Liver (tissue), 9 donors: ENCODE data around the gene LRCH2. TPM values are rescaled to one million over a fixed set of nuclear protein-coding genes. Genes with fewer than 3 reads are reported as not detected.

Experiments
- DNase-seq: peaks from one replicate; pipeline ENCODE4 v3.0.0-alpha.2; 2017; ENCODE audit warnings: low spot score
- H3K27ac ChIP-seq, 2 donors: one replicate each; pipeline ENCODE4 v1.7.0; 2013; ENCODE audit warnings: inconsistent platforms in 2 of 2, low read length in 2 of 2, control low read depth in 1 of 2, low read depth in 1 of 2, mild to moderate bottlenecking in 1 of 2
- H3K27me3 ChIP-seq, 4 donors: one replicate each; pipeline versions ENCODE4 v1.6.1 to v1.7.0; 2013; ENCODE audit warnings: low read length in 3 of 4, inconsistent platforms in 1 of 4, mild to moderate bottlenecking in 1 of 4, moderate library complexity in 1 of 4; ENCODE audit not compliant: control insufficient read depth in 4 of 4, insufficient read depth in 4 of 4
- H3K36me3 ChIP-seq, 4 donors: one replicate each; pipeline versions ENCODE4 v1.6.1 to v1.7.0; 2013; ENCODE audit warnings: low read length in 3 of 4, mild to moderate bottlenecking in 3 of 4, low read depth in 1 of 4, moderate library complexity in 1 of 4; ENCODE audit not compliant: control insufficient read depth in 4 of 4, insufficient read depth in 3 of 4
- H3K4me1 ChIP-seq, 4 donors: one replicate each; pipeline versions ENCODE4 v1.6.1 to v1.7.0; 2013; ENCODE audit warnings: low read length in 3 of 4, mild to moderate bottlenecking in 3 of 4, moderate library complexity in 1 of 4; ENCODE audit not compliant: control insufficient read depth in 4 of 4, insufficient read depth in 4 of 4
- H3K4me3 ChIP-seq, 3 donors: one replicate each; pipeline versions ENCODE4 v1.6.1 to v1.7.0; 2013; ENCODE audit warnings: low read length in 3 of 3, control low read depth in 1 of 3, low read depth in 1 of 3, mild to moderate bottlenecking in 1 of 3
- H3K9ac ChIP-seq, 2 donors: one replicate each; pipeline ENCODE4 v1.7.0; 2013; ENCODE audit warnings: low read length in 2 of 2, mild to moderate bottlenecking in 2 of 2, moderate library complexity in 2 of 2, control low read depth in 1 of 2, low read depth in 1 of 2
- H3K9me3 ChIP-seq, 4 donors: one replicate each; pipeline versions ENCODE4 v1.6.1 to v1.7.0; 2013; ENCODE audit warnings: low read length in 3 of 4; ENCODE audit not compliant: control insufficient read depth in 4 of 4
- ATF3 ChIP-seq: IDR thresholded peaks from 2 replicates; pipeline ENCODE4 v1.6.1; 2016; ENCODE audit warnings: antibody characterized with exemption
- CTCF ChIP-seq: fragments of 150-350 bp; IDR thresholded peaks from 2 replicates; pipeline ENCODE4 v1.5.1; 2017; ENCODE audit warnings: improper control_type of control experiment, low read depth, low read length; ENCODE audit not compliant: missing input control
- EGR1 ChIP-seq, 2 donors: IDR thresholded peaks; 2 replicates each; pipeline ENCODE4 v1.6.1; 2016 to 2018; ENCODE audit warnings: antibody characterized with exemption in 2 of 2, low read depth in 2 of 2
- FOXA1 ChIP-seq: IDR thresholded peaks from 2 replicates; pipeline ENCODE4 v1.6.1; 2016; ENCODE audit warnings: antibody characterized with exemption
- FOXA2 ChIP-seq: IDR thresholded peaks from 2 replicates; pipeline ENCODE4 v1.6.1; 2016; ENCODE audit warnings: antibody characterized with exemption
- GABPA ChIP-seq, 2 donors: IDR thresholded peaks in 1 of 2; conservative IDR thresholded peaks in 1 of 2; 2 replicates each; pipeline ENCODE4 v1.6.1; 2016; ENCODE audit warnings: antibody characterized with exemption in 2 of 2, mild to moderate bottlenecking in 1 of 2, moderate library complexity in 1 of 2
- HNF4A ChIP-seq, 2 donors: conservative IDR thresholded peaks; 2 replicates each; pipeline ENCODE4 v1.6.1; 2016; ENCODE audit warnings: antibody characterized with exemption in 2 of 2, mild to moderate bottlenecking in 2 of 2
- HNF4G ChIP-seq: IDR thresholded peaks from 2 replicates; pipeline ENCODE4 v1.6.1; 2016; ENCODE audit warnings: antibody characterized with exemption
- JUND ChIP-seq, 2 donors: IDR thresholded peaks; 2 replicates each; pipeline ENCODE4 v1.6.1; 2016; ENCODE audit warnings: antibody characterized with exemption in 2 of 2
- MAX ChIP-seq: IDR thresholded peaks from 2 replicates; pipeline ENCODE4 v1.6.1; 2016; ENCODE audit warnings: antibody characterized with exemption
- RAD21 ChIP-seq, 2 donors: IDR thresholded peaks; 2 replicates each; pipeline ENCODE4 v1.6.1; 2016; ENCODE audit warnings: antibody characterized with exemption in 2 of 2, mild to moderate bottlenecking in 2 of 2
- SP1 ChIP-seq: IDR thresholded peaks from 2 replicates; pipeline ENCODE4 v1.6.1; 2018; ENCODE audit warnings: antibody characterized with exemption, mild to moderate bottlenecking
- TAF1 ChIP-seq: conservative IDR thresholded peaks from 2 replicates; pipeline ENCODE4 v1.6.1; 2016; ENCODE audit warnings: antibody characterized with exemption, mild to moderate bottlenecking
- YY1 ChIP-seq: IDR thresholded peaks from 2 replicates; pipeline ENCODE4 v1.6.1; 2016; ENCODE audit warnings: antibody characterized with exemption, mild to moderate bottlenecking
- ZBTB33 ChIP-seq: IDR thresholded peaks from 2 replicates; pipeline ENCODE4 v1.6.1; 2016; ENCODE audit warnings: antibody characterized with exemption
- WGBS: extraction: QIAGEN DNeasy Blood & Tissue Kit; methylation state at CpG from one replicate; pipeline ENCODE4 v1.1.7; 2013; 5-methylcytosine and 5-hydroxymethylcytosine counted together
- polyA plus RNA-seq, 2 donors: library from polyadenylated mRNA; stranded (reverse) in 1 of 2; unstranded in 1 of 2; fragments of 200-250 nt in 1 of 2; fragments of >200 nt in 1 of 2; fragmentation: Nextera tagmentation in 1 of 2; extraction: Ambion mirVana in 1 of 2; gene quantifications; one replicate each; pipeline versions ENCODE4 v1.2.1 to v1.2.3, GENCODE V29; 2013 to 2015
- total RNA-seq, 2 donors: library from RNA; depleted of rRNA; stranded (reverse); fragments of >200 nt; gene quantifications; one replicate each; pipeline ENCODE4 v1.2.3, GENCODE V29; 2014
- donor health status: healthy.
- donor health status: healthy.
- donor health status: healthy.
- donor health status: healthy.
- donor health status: healthy.

The LRCH2 gene
- total and polyA plus RNA-seq, 4 donors: 0.06 to 0.42 (median 0.24) TPM

- TF ChIP-seq GABPA (IDR thresholded peaks at IDR 0.05 in 1 of 2, conservative IDR thresholded peaks at IDR 0.05 in 1 of 2): no peak
- TF ChIP-seq YY1: no peak
- no peak for TF ChIP-seq ATF3
Observed at GRCh38 chrX:115093191-115093590, 140.7 kb downstream of the LRCH2 start (continued).

- Histone ChIP-seq H3K9me3 (no peaks in the 10 kb centered on the region), H3K4me3 (no peak overlapping the region), H3K4me1 (no peaks in the 10 kb centered on the region), H3K36me3 (no peaks in the 10 kb centered on the region), H3K9ac (no peak overlapping the region), H3K27me3 (no peaks in the 10 kb centered on the region), H3K27ac (no peak overlapping the region)
- WGBS: 56% methylated on average over 1 of the region's 1 CpG
- DNase-seq: no peak
- TF ChIP-seq YY1 (no peak), CTCF (no peak)
Observed at GRCh38 chrX:115089419-115089818, 144.5 kb downstream of the LRCH2 start.

GRCh38 chrX:115068896-115069295, 165.0 kb downstream of the LRCH2 start:
- H3K27me3 ChIP-seq: peaks cover 0 to 3% (median 0%) of the 10 kb centered on the region in 4 donors
- H3K36me3 ChIP-seq: no peaks in the 10 kb centered on the region
- TF ChIP-seq HNF4G: no peak
- no peak for TF ChIP-seq HNF4A (conservative IDR thresholded peaks at IDR 0.05)
- no peak for TF ChIP-seq ZBTB33
- no peak overlapping the region for H3K4me3 ChIP-seq
- no peak for DNase-seq
- no peak overlapping the region for H3K9ac ChIP-seq
- H3K9me3 ChIP-seq: no peaks in the 10 kb centered on the region
- WGBS: 88% methylated on average over 27 of the region's 27 CpGs
- no peak overlapping the region for H3K27ac ChIP-seq
- no peaks in the 10 kb centered on the region for H3K4me1 ChIP-seq

GRCh38 chrX:115067812-115068211, 166.1 kb downstream of the LRCH2 start:
- TF ChIP-seq HNF4G (no peak), SP1 (no peak), YY1 (no peak), RAD21 (IDR thresholded peaks at IDR 0.05) (no peak), CTCF (no peak), FOXA1 (no peak), GABPA (IDR thresholded peaks at IDR 0.05 in 1 of 2, conservative IDR thresholded peaks at IDR 0.05 in 1 of 2) (no peak), MAX (no peak), FOXA2 (no peak), ZBTB33 (no peak), EGR1 (IDR thresholded peaks at IDR 0.05; ENCODE audit: low read depth in 2 of 2) (no peak), TAF1 (no peak), JUND (IDR thresholded peaks at IDR 0.05) (no peak)
- H3K27ac ChIP-seq: no peak overlapping the region
- no peaks in the 10 kb centered on the region for H3K36me3 ChIP-seq
- DNase-seq: no peak
- H3K9ac ChIP-seq: no peak overlapping the region
- peaks cover 0 to 3% (median 0%) of the 10 kb centered on the region in 4 donors for H3K27me3 ChIP-seq
- H3K9me3 ChIP-seq: no peaks in the 10 kb centered on the region
- no peaks in the 10 kb centered on the region for H3K4me1 ChIP-seq
- 44% methylated on average over 2 of the region's 2 CpGs for WGBS
- H3K4me3 ChIP-seq: no peak overlapping the region
